Upper lobe of left lung (tissue), 6 donors: ENCODE data around the gene PYDC1. TPM values are rescaled to one million over a fixed set of nuclear protein-coding genes. Genes with fewer than 3 reads are reported as not detected.

Experiments used
- ATAC-seq, 2 donors: fragments of 200-7000 bp; cut with Tn5 transposase; one replicate each; pipeline ENCODE4 v1.9.1; 2022; ENCODE audit warnings: mild to moderate bottlenecking in 2 of 2, moderate library complexity in 2 of 2; ENCODE audit not compliant: low FRiP score in 2 of 2
- DNase-seq, 2 donors: peaks; one replicate each; pipeline ENCODE4 v3.0.0-alpha.2; 2019 to 2020
- H3K27ac ChIP-seq, 4 donors: fragments of 200-600 bp; sonication (generic); one replicate each; pipeline ENCODE4 v1.5.1; 2016 to 2019
- H3K27me3 ChIP-seq, 4 donors: fragments of 200-600 bp; sonication (generic); one replicate each; pipeline ENCODE4 v1.5.1; 2017 to 2019
- H3K36me3 ChIP-seq, 4 donors: fragments of 200-600 bp; sonication (generic); one replicate each; pipeline ENCODE4 v1.5.1; 2016 to 2019
- H3K4me1 ChIP-seq, 4 donors: fragments of 200-600 bp; sonication (generic); one replicate each; pipeline ENCODE4 v1.5.1; 2018 to 2019
- H3K4me3 ChIP-seq, 4 donors: fragments of 200-600 bp; sonication (generic); one replicate each; pipeline ENCODE4 v1.5.1; 2017 to 2019; ENCODE audit warnings: mild to moderate bottlenecking in 2 of 4, moderate library complexity in 1 of 4
- H3K9me3 ChIP-seq, 4 donors: fragments of 200-600 bp; sonication (generic); one replicate each; pipeline ENCODE4 v1.5.1; 2018 to 2019
- POLR2AphosphoS5 ChIP-seq, 2 donors: sonication (generic); formaldehyde crosslinking; IDR thresholded peaks; one replicate each; pipeline ENCODE4 v1.5.1; 2017; ENCODE audit warnings: antibody characterized with exemption in 2 of 2
- WGBS, 2 donors: methylation state at CpG; one replicate each; pipeline ENCODE4 v1.1.5; 2017 to 2018; 5-methylcytosine and 5-hydroxymethylcytosine counted together
- small RNA-seq, 4 donors: library from RNA; depleted of rRNA; stranded (forward); fragments of <200 nt; gene quantifications; one replicate each; pipeline ENCODE3, GENCODE V24; 2016
- total RNA-seq, 6 donors: library from RNA; depleted of rRNA in 4 of 6; stranded (reverse); fragments of >200 nt in 4 of 6; gene quantifications; one replicate each; pipeline versions ENCODE4 v1.1.0 to v1.2.1, GENCODE V29; 2016 to 2021
- TF ChIP-seq, protein P1 (sequence below), 6 experiments: fragments of 450-650 bp in 4 of 6; fragments of 200-600 bp in 2 of 6; sonication (generic) in 2 of 6; IDR thresholded peaks; one replicate each; pipeline ENCODE4 v1.5.1; 2016 to 2019; ENCODE audit warnings: antibody characterized with exemption in 6 of 6
- donor health status: DM: no; HTN: no; CAD: no; lungs with moderate emphysema.
- donor health status: DM: no; HTN: yes; CAD: no; lungs with severe emphysema.

The PYDC1 gene
- total RNA-seq, 6 donors from 2014 or later = not detected

DNA sequence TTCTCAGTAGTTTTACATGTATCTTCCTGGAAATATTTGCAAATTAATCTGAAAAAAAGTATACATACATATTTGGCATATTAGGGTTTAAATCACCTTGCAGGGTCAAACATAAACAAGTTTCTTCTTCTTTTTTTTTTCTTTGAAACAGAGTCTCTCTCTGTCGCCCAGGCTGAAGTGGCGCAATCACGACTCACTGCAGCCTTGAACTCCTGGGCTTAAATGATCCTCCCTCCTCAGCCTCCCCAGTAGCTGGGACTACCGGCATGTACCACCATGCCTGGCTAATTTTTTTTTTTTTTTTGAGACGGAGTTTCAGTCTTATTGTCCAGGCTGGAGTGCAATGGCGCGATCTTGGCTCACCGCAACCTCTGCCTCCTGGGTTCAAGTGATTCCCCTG lies 49.6 kb downstream of the PYDC1 start:
- TF ChIP-seq POLR2AphosphoS5 (IDR thresholded peaks at IDR 0.05) = no peak
- TF ChIP-seq, protein P1, sequence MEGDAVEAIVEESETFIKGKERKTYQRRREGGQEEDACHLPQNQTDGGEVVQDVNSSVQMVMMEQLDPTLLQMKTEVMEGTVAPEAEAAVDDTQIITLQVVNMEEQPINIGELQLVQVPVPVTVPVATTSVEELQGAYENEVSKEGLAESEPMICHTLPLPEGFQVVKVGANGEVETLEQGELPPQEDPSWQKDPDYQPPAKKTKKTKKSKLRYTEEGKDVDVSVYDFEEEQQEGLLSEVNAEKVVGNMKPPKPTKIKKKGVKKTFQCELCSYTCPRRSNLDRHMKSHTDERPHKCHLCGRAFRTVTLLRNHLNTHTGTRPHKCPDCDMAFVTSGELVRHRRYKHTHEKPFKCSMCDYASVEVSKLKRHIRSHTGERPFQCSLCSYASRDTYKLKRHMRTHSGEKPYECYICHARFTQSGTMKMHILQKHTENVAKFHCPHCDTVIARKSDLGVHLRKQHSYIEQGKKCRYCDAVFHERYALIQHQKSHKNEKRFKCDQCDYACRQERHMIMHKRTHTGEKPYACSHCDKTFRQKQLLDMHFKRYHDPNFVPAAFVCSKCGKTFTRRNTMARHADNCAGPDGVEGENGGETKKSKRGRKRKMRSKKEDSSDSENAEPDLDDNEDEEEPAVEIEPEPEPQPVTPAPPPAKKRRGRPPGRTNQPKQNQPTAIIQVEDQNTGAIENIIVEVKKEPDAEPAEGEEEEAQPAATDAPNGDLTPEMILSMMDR (IDR thresholded peaks at IDR 0.05) = no peak
- ATAC-seq (no peak), DNase-seq (no peak)
- no peaks in the 10 kb centered on the region for H3K9me3 ChIP-seq
- H3K27ac ChIP-seq = no peak overlapping the region
- H3K4me3 ChIP-seq = no peak overlapping the region
- no peaks in the 10 kb centered on the region for H3K27me3 ChIP-seq
- 83 to 86% methylated on average over 8 of the region's 8 CpGs for WGBS, 2 donors
- H3K4me1 ChIP-seq = peaks cover 0 to 5% (median 0%) of the 10 kb centered on the region in 4 donors
- no peaks in the 10 kb centered on the region for H3K36me3 ChIP-seq

Small RNAs within 50 kb of the gene (small RNA-seq; reads per million reads assigned to genes)
- 0 reads per million in 4 donors for gene NDUFA3P6

Other genes with a start within 250 kb of the PYDC1 start
- gene HSD3B7, start 231.9 kb downstream of the PYDC1 start, total RNA-seq = 10 to 100 TPM; 10.5 to 38.8 (median 21.3) TPM
- gene STX1B, start 206.5 kb downstream of the PYDC1 start, total RNA-seq = 1 to 10 TPM in 2 of 6 donors, under 1 TPM in 4; 0.30 to 2.1 (median 0.51) TPM
- 100 to 1,000 TPM in 3 of 6 donors, 10 to 100 TPM in 3; 44.8 to 168 (median 96.3) TPM for gene STX4, start 183.6 kb downstream of the PYDC1 start, total RNA-seq
- gene ZNF668, start 142.9 kb downstream of the PYDC1 start, total RNA-seq = 10 to 100 TPM in 4 of 6 donors, 1 to 10 TPM in 2; 8.4 to 21.0 (median 11.4) TPM
- 10 to 100 TPM; 16.7 to 40.9 (median 23.2) TPM for gene ZNF646, start 142.7 kb downstream of the PYDC1 start, total RNA-seq
- 1 to 10 TPM in 5 of 6 donors, under 1 TPM in 1; 0.91 to 8.4 (median 3.0) TPM for gene PRSS53, start 128.2 kb downstream of the PYDC1 start, total RNA-seq
- gene VKORC1, start 122.3 kb downstream of the PYDC1 start, total RNA-seq = 100 to 1,000 TPM in 1 of 6 donors, 10 to 100 TPM in 5; 37.7 to 105 (median 61.4) TPM
- 10 to 100 TPM; 23.2 to 64.4 (median 39.3) TPM for gene BCKDK, start 108.7 kb downstream of the PYDC1 start, total RNA-seq
- gene KAT8, start 99.5 kb downstream of the PYDC1 start, total RNA-seq = 100 to 1,000 TPM in 1 of 6 donors, 10 to 100 TPM in 5; 73.9 to 144 (median 83.6) TPM
- gene PRSS8, start 81.4 kb downstream of the PYDC1 start, total RNA-seq = 100 to 1,000 TPM in 3 of 6 donors, 10 to 100 TPM in 3; 59.7 to 155 (median 109) TPM
- 10 to 100 TPM in 2 of 6 donors, 1 to 10 TPM in 4; 1.4 to 61.8 (median 5.6) TPM for gene PRSS36, start 67.1 kb downstream of the PYDC1 start, total RNA-seq
- gene FUS, start 37.0 kb downstream of the PYDC1 start, total RNA-seq = 100 to 1,000 TPM in 3 of 6 donors, 10 to 100 TPM in 3; 65.7 to 258 (median 145) TPM
- 100 to 1,000 TPM in 1 of 6 donors, 10 to 100 TPM in 5; 44.0 to 103 (median 83.7) TPM for gene PYCARD, start 14.4 kb downstream of the PYDC1 start, total RNA-seq
- gene TRIM72, start 3.0 kb downstream of the PYDC1 start, total RNA-seq = under 1 TPM in 1 of 6 donors, not detected in 5; 0.27 TPM
- gene ITGAM, start 42.8 kb upstream of the PYDC1 start, total RNA-seq = 10 to 100 TPM; 12.3 to 65.2 (median 40.9) TPM
- gene ITGAX, start 138.0 kb upstream of the PYDC1 start, total RNA-seq = 100 to 1,000 TPM in 4 of 6 donors, 10 to 100 TPM in 2; 24.0 to 318 (median 134) TPM
- gene ITGAD, start 176.2 kb upstream of the PYDC1 start, total RNA-seq = under 1 TPM in 3 of 6 donors, not detected in 3; 0.15 to 0.69 (median 0.52) TPM
- gene COX6A2, start 211.2 kb upstream of the PYDC1 start, total RNA-seq = not detected
- gene ZNF843, start 225.7 kb upstream of the PYDC1 start, total RNA-seq = 1 to 10 TPM in 1 of 6 donors, under 1 TPM in 4, not detected in 1; 0.30 to 1.0 (median 0.77) TPM
- 10 to 100 TPM in 5 of 6 donors, 1 to 10 TPM in 1; 6.6 to 18.9 (median 16.2) TPM for gene ARMC5, start 242.4 kb upstream of the PYDC1 start, total RNA-seq